DND-41 (cell line): Measurements from ENCODE around the gene MEGF11.

Experiments
- ATAC-seq: fragments of 200-7000 bp; cut with Tn5 transposase; 3 replicates; pipeline ENCODE4 v1.9.1; 2021; ENCODE audit warnings: low read depth; ENCODE audit not compliant: insufficient read depth
- DNase-seq: peaks from one replicate; pipeline ENCODE4 v3.0.0-alpha.2; 2020
- H2AFZ ChIP-seq: 2 replicates; pipeline ENCODE4 v1.6.0; 2012; ENCODE audit warnings: low read depth, low read length
- H3K27ac ChIP-seq: 2 replicates; pipeline ENCODE4 v1.5.1; 2012; ENCODE audit warnings: low read length, inconsistent platforms
- H3K27me3 ChIP-seq: fragments of 200-600 bp; sonication (generic); 2 replicates; pipeline ENCODE4 v1.6.0; 2012; ENCODE audit warnings: low read length, mild to moderate bottlenecking, inconsistent platforms; ENCODE audit not compliant: insufficient read depth, poor library complexity
- H3K36me3 ChIP-seq: 2 replicates; pipeline ENCODE4 v1.5.1; 2012; ENCODE audit warnings: low read length, inconsistent platforms; ENCODE audit not compliant: insufficient read depth
- H3K4me1 ChIP-seq: 2 replicates; pipeline ENCODE4 v1.5.1; 2012; ENCODE audit warnings: mild to moderate bottlenecking, low read length; ENCODE audit not compliant: insufficient read depth
- H3K4me2 ChIP-seq: 2 replicates; pipeline ENCODE4 v1.6.0; 2012; ENCODE audit warnings: mild to moderate bottlenecking, moderate library complexity, low read length, inconsistent platforms; ENCODE audit not compliant: insufficient read depth
- H3K4me3 ChIP-seq, 2 experiments: fragments of 200-600 bp in 1 of 2; shearing (Covaris generic) in 1 of 2; 2 replicates each; pipeline ENCODE4 v1.5.1; 2012 to 2016; ENCODE audit warnings: inconsistent platforms in 2 of 2, low read length in 2 of 2, mild to moderate bottlenecking in 2 of 2, low read depth in 1 of 2, moderate library complexity in 1 of 2
- H3K79me2 ChIP-seq: 2 replicates; pipeline ENCODE4 v1.6.0; 2012; ENCODE audit warnings: low read length, inconsistent platforms; ENCODE audit not compliant: insufficient read depth
- H3K9ac ChIP-seq: 2 replicates; pipeline ENCODE4 v1.6.0; 2012; ENCODE audit warnings: low read depth, mild to moderate bottlenecking, inconsistent platforms, low read length, moderate library complexity
- H3K9me3 ChIP-seq: 2 replicates; pipeline ENCODE4 v1.5.1; 2012; ENCODE audit warnings: low read length, moderate library complexity, mild to moderate bottlenecking, inconsistent platforms; ENCODE audit not compliant: insufficient read depth, severe bottlenecking
- H4K20me1 ChIP-seq: 2 replicates; pipeline ENCODE4 v1.6.0; 2012; ENCODE audit warnings: low read length; ENCODE audit not compliant: insufficient read depth
- CTCF ChIP-seq: IDR thresholded peaks from 2 replicates; pipeline ENCODE4 v1.5.1; 2012; ENCODE audit warnings: borderline replicate concordance, low read length, moderate library complexity, mild to moderate bottlenecking; ENCODE audit not compliant: poor library complexity, severe bottlenecking; ENCODE audit errors: extremely low read depth
- EZH2 ChIP-seq: IDR thresholded peaks from 3 replicates; pipeline ENCODE4 v1.6.1; 2012; ENCODE audit warnings: borderline replicate concordance, low read depth, mild to moderate bottlenecking, moderate library complexity, low read length, inconsistent platforms; ENCODE audit not compliant: severe bottlenecking

MEGF11 gene

GRCh38 chr15:66222273-66223198, 31.0 kb downstream of the MEGF11 start:
- H3K4me1 ChIP-seq = no peaks in the 10 kb centered on the region
- no peaks in the 10 kb centered on the region for H3K36me3 ChIP-seq
- H3K4me2 ChIP-seq = no peak overlapping the region
- no peaks in the 10 kb centered on the region for H3K79me2 ChIP-seq
- no peak overlapping the region for H2AFZ ChIP-seq
- no peaks in the 10 kb centered on the region for H3K9me3 ChIP-seq
- no peak overlapping the region for H3K9ac ChIP-seq
- no peak overlapping the region for H3K27ac ChIP-seq
- ATAC-seq (no peak), DNase-seq (no peak)
- no peak for TF ChIP-seq EZH2
- TF ChIP-seq CTCF = no peak
- H4K20me1 ChIP-seq = no peaks in the 10 kb centered on the region
- H3K4me3 ChIP-seq = no peak overlapping the region
- no peaks in the 10 kb centered on the region for H3K27me3 ChIP-seq

GRCh38 chr15:66221126-66221525, 32.4 kb downstream of the MEGF11 start:
- Histone ChIP-seq H3K27ac (no peak overlapping the region), H3K4me2 (no peak overlapping the region), H3K27me3 (no peaks in the 10 kb centered on the region), H4K20me1 (no peaks in the 10 kb centered on the region), H3K4me3 (no peak overlapping the region), H2AFZ (no peak overlapping the region), H3K4me1 (no peaks in the 10 kb centered on the region), H3K9me3 (no peaks in the 10 kb centered on the region), H3K36me3 (no peaks in the 10 kb centered on the region), H3K9ac (no peak overlapping the region), H3K79me2 (no peaks in the 10 kb centered on the region)
- ATAC-seq = no peak
- TF ChIP-seq EZH2 (no peak), CTCF (no peak)
- DNase-seq = no peak

GRCh38 chr15:66220601-66221000, 32.9 kb downstream of the MEGF11 start:
- ATAC-seq (no peak), DNase-seq (no peak)
- H2AFZ ChIP-seq = no peak overlapping the region
- no peaks in the 10 kb centered on the region for H3K36me3 ChIP-seq
- no peaks in the 10 kb centered on the region for H3K9me3 ChIP-seq
- TF ChIP-seq EZH2 = no peak
- TF ChIP-seq CTCF = no peak
- H3K4me2 ChIP-seq = no peak overlapping the region
- H3K9ac ChIP-seq = no peak overlapping the region
- no peaks in the 10 kb centered on the region for H3K79me2 ChIP-seq
- no peak overlapping the region for H3K4me3 ChIP-seq
- H3K27me3 ChIP-seq = peaks cover 2% of the 10 kb centered on the region
- no peaks in the 10 kb centered on the region for H3K4me1 ChIP-seq
- H3K27ac ChIP-seq = no peak overlapping the region
- H4K20me1 ChIP-seq = no peaks in the 10 kb centered on the region
